Activated B cell treated with CpG ODN at 0.5 μM for 24 hours (primary cell): ENCODE measurements around the gene F11. TPM values are rescaled to one million over a fixed set of nuclear protein-coding genes. Genes with fewer than 3 reads are reported as not detected.
"Not testable (repeated sequence)": the region's sequence is repeated elsewhere in the genome, so short reads cannot be mapped to it uniquely, and the experiment has no call there.

Source experiments
- ATAC-seq: fragments of 200-7000 bp; cut with Tn5 transposase; one replicate; pipeline ENCODE4 v1.10.0; 2021; ENCODE audit warnings: low read depth, mild to moderate bottlenecking, moderate library complexity
- CTCF ChIA-PET: fragments of 350-600 bp; sonication (Branson Sonifier 250); formaldehyde crosslinking; loops from one replicate; lab custom pipeline; 2021; ENCODE audit warnings: antibody characterized with exemption; lab: Charles Lee
- POLR2A ChIA-PET: fragments of 350-600 bp; sonication (Branson Sonifier 250); formaldehyde crosslinking; loops from one replicate; lab custom pipeline; 2021; ENCODE audit warnings: antibody characterized with exemption; lab: Charles Lee
- DNase-seq: peaks from one replicate; pipeline ENCODE4 v3.0.0; 2022
- H3K27ac Mint-ChIP-seq: one replicate; pipeline ENCODE4 v1.8.0; 2020; ENCODE audit warnings: mixed read lengths
- H3K27me3 Mint-ChIP-seq: one replicate; pipeline ENCODE4 v1.8.0; 2021; ENCODE audit warnings: mixed read lengths
- H3K36me3 Mint-ChIP-seq: one replicate; pipeline ENCODE4 v1.8.0; 2021; ENCODE audit warnings: low read depth, mixed read lengths
- H3K4me1 Mint-ChIP-seq: one replicate; pipeline ENCODE4 v1.8.0; 2021; ENCODE audit warnings: mixed read lengths
- H3K4me3 Mint-ChIP-seq: one replicate; pipeline ENCODE4 v1.8.0; 2020; ENCODE audit warnings: mild to moderate bottlenecking, mixed read lengths
- H3K9me3 Mint-ChIP-seq: one replicate; pipeline ENCODE4 v1.8.0; 2020; ENCODE audit warnings: mixed read lengths
- CTCF ChIP-seq: fragments of 200-600 bp; IDR thresholded peaks from one replicate; pipeline ENCODE4 v1.8.0; 2022; ENCODE audit warnings: antibody characterized with exemption, mild to moderate bottlenecking
- intact Hi-C: fragments of 100-400 bp; cut with micrococcal nuclease; formaldehyde crosslinking; loops from one replicate; pipeline ENCODE4 v1.15.1; 2024
- total RNA-seq: library from RNA; stranded (reverse); gene quantifications from 2 replicates; pipeline ENCODE4 v1.2.3, GENCODE V29; 2022

The F11 gene
- total RNA-seq, 1 donor from 2014 or later = not detected

GRCh38 chr4:186266729-186267456, 904 bp downstream of the F11 start:
- Mint-ChIP-seq H3K36me3 (no peaks in the 10 kb centered on the region), H3K9me3 (no peaks in the 10 kb centered on the region), H3K4me1 (no peaks in the 10 kb centered on the region), H3K27me3 (peaks cover 19% of the 10 kb centered on the region), H3K27ac (no peak overlapping the region), H3K4me3 (no peak overlapping the region)
- TF ChIP-seq CTCF = no peak
- no peak for DNase-seq
- ATAC-seq = no peak
- POLR2A ChIA-PET = no interaction called here
- CTCF ChIA-PET = no interaction called here
- intact Hi-C loops = no loop called here

GRCh38 chr4:186271081-186271678, 5.2 kb downstream of the F11 start:
- CTCF ChIA-PET = no interaction called here
- no peak overlapping the region for H3K4me3 Mint-ChIP-seq
- no peak for ATAC-seq
- POLR2A ChIA-PET = no interaction called here
- H3K27me3 Mint-ChIP-seq = peaks cover 9% of the 10 kb centered on the region
- no peaks in the 10 kb centered on the region for H3K9me3 Mint-ChIP-seq
- TF ChIP-seq CTCF = no peak
- H3K27ac Mint-ChIP-seq = no peak overlapping the region
- no peak for DNase-seq
- H3K4me1 Mint-ChIP-seq = no peaks in the 10 kb centered on the region
- H3K36me3 Mint-ChIP-seq = no peaks in the 10 kb centered on the region
- intact Hi-C loops = no loop called here

- no peaks in the 10 kb centered on the region for H3K36me3 Mint-ChIP-seq
- intact Hi-C loops = no loop called here
- H3K9me3 Mint-ChIP-seq = no peaks in the 10 kb centered on the region
- CTCF ChIA-PET = no interaction called here
- TF ChIP-seq CTCF = no peak
- peaks cover 2% of the 10 kb centered on the region for H3K27me3 Mint-ChIP-seq
- H3K4me3 Mint-ChIP-seq = no peak overlapping the region
- DNase-seq (no peak), ATAC-seq (no peak)
- POLR2A ChIA-PET = no interaction called here
- H3K4me1 Mint-ChIP-seq = no peaks in the 10 kb centered on the region
- H3K27ac Mint-ChIP-seq = no peak overlapping the region
Measured at GRCh38 chr4:186272699-186273391, 6.9 kb downstream of the F11 start.

- ATAC-seq, H3K4me1 Mint-ChIP-seq, CTCF ChIA-PET, H3K4me3 Mint-ChIP-seq, H3K27me3 Mint-ChIP-seq, DNase-seq, intact Hi-C loops, H3K9me3 Mint-ChIP-seq, POLR2A ChIA-PET, H3K27ac Mint-ChIP-seq, H3K36me3 Mint-ChIP-seq: not testable (repeated sequence)
Measured at GRCh38 chr4:186273392-186273789, 7.4 kb downstream of the F11 start.

GRCh38 chr4:186283311-186283710, 17.3 kb downstream of the F11 start:
- no peak overlapping the region for H3K27ac Mint-ChIP-seq
- DNase-seq = no peak
- TF ChIP-seq CTCF = no peak
- H3K9me3 Mint-ChIP-seq = no peaks in the 10 kb centered on the region
- H3K4me1 Mint-ChIP-seq = no peaks in the 10 kb centered on the region
- H3K36me3 Mint-ChIP-seq = no peaks in the 10 kb centered on the region
- no peak overlapping the region for H3K4me3 Mint-ChIP-seq
- ChIA-PET POLR2A (no interaction called here), CTCF (no interaction called here)
- peaks cover 3% of the 10 kb centered on the region for H3K27me3 Mint-ChIP-seq
- intact Hi-C loops = no loop called here
- ATAC-seq = no peak
